Astrocyte (in vitro differentiated cells and primary cell): ENCODE results near the gene ATP6V1E1. TPM values are rescaled to one million over a fixed set of nuclear protein-coding genes. Genes with fewer than 3 reads are reported as not detected.

ENCODE experiments used
- DNase-seq: peaks from one replicate; pipeline ENCODE4 v3.0.0-alpha.2; 2010; ENCODE audit warnings: low read depth
- FAIRE-seq: peaks from 2 replicates; lab custom pipeline; 2011; peaks lifted over from hg19 to GRCh38; lab: Jason Lieb, UNC
- H2AFZ ChIP-seq: 2 replicates; pipeline ENCODE4 v1.6.0; 2012; ENCODE audit warnings: low read depth, low read length, inconsistent platforms
- H3K27ac ChIP-seq: 2 replicates; pipeline ENCODE4 v1.5.1; 2011; ENCODE audit warnings: low read depth, low read length, inconsistent platforms
- H3K27me3 ChIP-seq: 2 replicates; pipeline ENCODE4 v1.6.0; 2011; ENCODE audit warnings: low read length, inconsistent platforms; ENCODE audit not compliant: insufficient read depth
- H3K36me3 ChIP-seq: 2 replicates; pipeline ENCODE4 v1.5.1; 2011; ENCODE audit warnings: low read length, inconsistent platforms; ENCODE audit not compliant: insufficient read depth
- H3K4me1 ChIP-seq: 2 replicates; pipeline ENCODE4 v1.5.1; 2011; ENCODE audit warnings: low read length, inconsistent platforms; ENCODE audit not compliant: insufficient read depth
- H3K4me2 ChIP-seq: 2 replicates; pipeline ENCODE4 v1.6.0; 2012; ENCODE audit warnings: low read length, inconsistent platforms
- H3K4me3 ChIP-seq: 2 replicates; pipeline ENCODE4 v1.5.1; 2011; ENCODE audit warnings: low read depth, mild to moderate bottlenecking, low read length, inconsistent platforms; ENCODE audit not compliant: insufficient read depth
- H3K79me2 ChIP-seq: 2 replicates; pipeline ENCODE4 v1.6.0; 2012; ENCODE audit warnings: mild to moderate bottlenecking, low read length, inconsistent platforms; ENCODE audit not compliant: insufficient read depth
- H3K9ac ChIP-seq: 2 replicates; pipeline ENCODE4 v1.6.0; 2012; ENCODE audit warnings: mild to moderate bottlenecking, low read length, inconsistent platforms
- H3K9me3 ChIP-seq: 2 replicates; pipeline ENCODE4 v1.5.1; 2012; ENCODE audit warnings: low read depth, mild to moderate bottlenecking, low read length, inconsistent platforms; ENCODE audit not compliant: insufficient read depth
- H4K20me1 ChIP-seq: 2 replicates; pipeline ENCODE4 v1.6.0; 2012; ENCODE audit warnings: low read length, inconsistent platforms; ENCODE audit not compliant: insufficient read depth
- H3K27ac Mint-ChIP-seq: one replicate; pipeline ENCODE4 v1.8.0; 2021; ENCODE audit warnings: mild to moderate bottlenecking, mixed read lengths; ENCODE audit not compliant: unreplicated experiment
- H3K27me3 Mint-ChIP-seq: one replicate; pipeline ENCODE4 v1.8.0; 2021; ENCODE audit warnings: low read depth, mixed read lengths; ENCODE audit not compliant: unreplicated experiment
- H3K36me3 Mint-ChIP-seq: one replicate; pipeline ENCODE4 v1.8.0; 2021; ENCODE audit warnings: low read depth, mixed read lengths; ENCODE audit not compliant: unreplicated experiment
- H3K4me1 Mint-ChIP-seq: one replicate; pipeline ENCODE4 v1.8.0; 2021; ENCODE audit warnings: low read depth, mixed read lengths; ENCODE audit not compliant: unreplicated experiment
- H3K4me3 Mint-ChIP-seq: one replicate; pipeline ENCODE4 v1.8.0; 2021; ENCODE audit warnings: mild to moderate bottlenecking, moderate library complexity, mixed read lengths; ENCODE audit not compliant: unreplicated experiment
- H3K9me3 Mint-ChIP-seq: one replicate; pipeline ENCODE4 v1.8.0; 2021; ENCODE audit warnings: mild to moderate bottlenecking, mixed read lengths; ENCODE audit not compliant: unreplicated experiment
- CTCF ChIP-seq: IDR thresholded peaks from 2 replicates; pipeline ENCODE4 v1.5.1; 2011; ENCODE audit warnings: low read depth, mild to moderate bottlenecking, inconsistent platforms, low read length, moderate library complexity; ENCODE audit not compliant: insufficient read depth
- EZH2 ChIP-seq: IDR thresholded peaks from 2 replicates; pipeline ENCODE4 v1.6.1; 2012; ENCODE audit warnings: mild to moderate bottlenecking, low read length, inconsistent platforms; ENCODE audit not compliant: insufficient read depth
- total RNA-seq: library from RNA; stranded (reverse); gene quantifications from 2 replicates; pipeline ENCODE4 v1.2.1, GENCODE V29; 2021

The ATP6V1E1 gene
- total RNA-seq, 1 donor from 2014 or later = 160 TPM

GRCh38 chr22:17613280-17613679 lies 15.3 kb downstream of the ATP6V1E1 start:
- Mint-ChIP-seq H3K36me3 (peaks cover 15% of the 10 kb centered on the region), H3K9me3 (no peaks in the 10 kb centered on the region), H3K4me3 (no peak overlapping the region), H3K27me3 (no peaks in the 10 kb centered on the region), H3K4me1 (peaks cover 1% of the 10 kb centered on the region), H3K27ac (no peak overlapping the region)
- peaks cover 16% of the 10 kb centered on the region for H4K20me1 ChIP-seq
- no peaks in the 10 kb centered on the region for H3K27me3 ChIP-seq
- no peak overlapping the region for H3K9ac ChIP-seq
- H3K9me3 ChIP-seq = no peaks in the 10 kb centered on the region
- FAIRE-seq = no peak
- TF ChIP-seq EZH2 (no peak), CTCF (no peak)
- no peak overlapping the region for H3K4me2 ChIP-seq
- H3K4me1 ChIP-seq = no peaks in the 10 kb centered on the region
- peaks cover 36% of the 10 kb centered on the region for H3K36me3 ChIP-seq
- no peak overlapping the region for H2AFZ ChIP-seq
- DNase-seq = no peak
- H3K4me3 ChIP-seq = no peak overlapping the region
- peaks cover 12% of the 10 kb centered on the region for H3K79me2 ChIP-seq
- no peak overlapping the region for H3K27ac ChIP-seq

GRCh38 chr22:17612057-17612456 lies 16.5 kb downstream of the ATP6V1E1 start:
- Histone ChIP-seq H3K4me1 (no peaks in the 10 kb centered on the region), H3K36me3 (peaks cover 37% of the 10 kb centered on the region), H3K4me3 (no peak overlapping the region), H2AFZ (no peak overlapping the region), H3K4me2 (no peak overlapping the region), H3K9ac (no peak overlapping the region), H3K27ac (no peak overlapping the region), H3K79me2 (peaks cover 15% of the 10 kb centered on the region), H3K27me3 (no peaks in the 10 kb centered on the region), H4K20me1 (peaks cover 24% of the 10 kb centered on the region), H3K9me3 (no peaks in the 10 kb centered on the region)
- Mint-ChIP-seq H3K4me1 (peaks cover 2% of the 10 kb centered on the region), H3K9me3 (no peaks in the 10 kb centered on the region), H3K36me3 (peaks cover 12% of the 10 kb centered on the region), H3K27me3 (no peaks in the 10 kb centered on the region), H3K27ac (no peak overlapping the region), H3K4me3 (no peak overlapping the region)
- no peak for TF ChIP-seq EZH2
- no peak for TF ChIP-seq CTCF
- FAIRE-seq (no peak), DNase-seq (no peak)

- no peaks in the 10 kb centered on the region for H3K9me3 ChIP-seq
- Mint-ChIP-seq H3K9me3 (no peaks in the 10 kb centered on the region), H3K27ac (no peak overlapping the region), H3K27me3 (no peaks in the 10 kb centered on the region), H3K36me3 (peaks cover 14% of the 10 kb centered on the region), H3K4me1 (peaks cover 2% of the 10 kb centered on the region), H3K4me3 (no peak overlapping the region)
- H3K9ac ChIP-seq = no peak overlapping the region
- peaks cover 39% of the 10 kb centered on the region for H3K36me3 ChIP-seq
- DNase-seq (no peak), FAIRE-seq (no peak)
- no peaks in the 10 kb centered on the region for H3K27me3 ChIP-seq
- no peaks in the 10 kb centered on the region for H3K4me1 ChIP-seq
- H3K4me2 ChIP-seq = no peak overlapping the region
- no peak overlapping the region for H3K4me3 ChIP-seq
- peaks cover 55% of the 10 kb centered on the region for H4K20me1 ChIP-seq
- no peak overlapping the region for H3K27ac ChIP-seq
- H2AFZ ChIP-seq = no peak overlapping the region
- TF ChIP-seq EZH2 (no peak), CTCF (no peak)
- peaks cover 39% of the 10 kb centered on the region for H3K79me2 ChIP-seq
These were observed 20.5 kb downstream of the ATP6V1E1 start for GRCh38 chr22:17607891-17608521.
